Endothelial cell of umbilical vein (primary cell): ENCODE measurements around the gene COL1A2. TPM values are rescaled to one million over a fixed set of nuclear protein-coding genes. Genes with fewer than 3 reads are reported as not detected.

ENCODE experiments used
- BruUV-seq: library from RNA; stranded (reverse); fragments of 400-500 nt; replicated peaks from 2 replicates; lab custom pipeline; 2021; lab: Mats Ljungman, UMichigan
- CTCF ChIA-PET: fragments of 300-600, 350-600 bp; sonication (Branson Sonifier 250); formaldehyde crosslinking; loops from one replicate; lab custom pipeline; 2021; ENCODE audit warnings: antibody characterized with exemption, inconsistent platforms; lab: Charles Lee
- POLR2A ChIA-PET: fragments of 300-600, 350-600 bp; sonication (Branson Sonifier 250); formaldehyde crosslinking; loops from one replicate; lab custom pipeline; 2021; ENCODE audit warnings: antibody characterized with exemption, inconsistent platforms; lab: Charles Lee
- DNase-seq: peaks from one replicate; pipeline ENCODE4 v3.0.0-alpha.2; 2011; ENCODE audit warnings: low read depth, low spot score
- FAIRE-seq: peaks from 2 replicates; lab custom pipeline; 2011; peaks lifted over from hg19 to GRCh38; lab: Jason Lieb, UNC
- H2AFZ ChIP-seq: 2 replicates; pipeline ENCODE4 v1.6.0; 2012; ENCODE audit warnings: low read depth, low read length, control low read depth, inconsistent platforms
- H3K27ac ChIP-seq: 2 replicates; pipeline ENCODE4 v1.5.1; 2011; ENCODE audit warnings: low read depth, mild to moderate bottlenecking, control low read depth, low read length, moderate library complexity; ENCODE audit not compliant: insufficient read depth
- H3K27me3 ChIP-seq, 2 experiments: 2 replicates each; pipeline versions ENCODE4 v1.6.0 to v1.6.1; 2011; ENCODE audit warnings: low read length in 2 of 2, mixed read lengths in 1 of 2; ENCODE audit not compliant: control insufficient read depth in 2 of 2, insufficient read depth in 2 of 2
- H3K36me3 ChIP-seq, 2 experiments: 2 replicates in 1 of 2; 3 replicates in 1 of 2; pipeline ENCODE4 v1.5.1; 2011; ENCODE audit warnings: low read length in 2 of 2, mild to moderate bottlenecking in 1 of 2, moderate library complexity in 1 of 2; ENCODE audit not compliant: control insufficient read depth in 2 of 2, insufficient read depth in 2 of 2; ENCODE audit errors: extremely low read depth in 1 of 2
- H3K4me1 ChIP-seq: 3 replicates; pipeline ENCODE4 v1.5.1; 2011; ENCODE audit warnings: mild to moderate bottlenecking, low read length; ENCODE audit not compliant: control insufficient read depth, insufficient read depth; ENCODE audit errors: extremely low read depth
- H3K4me2 ChIP-seq: 2 replicates; pipeline ENCODE4 v1.6.1; 2011; ENCODE audit warnings: low read length, control low read depth, mixed read lengths; ENCODE audit not compliant: insufficient read depth
- H3K4me3 ChIP-seq, 3 experiments: fragments of 200-600 bp in 1 of 3; sonication (generic), shearing (Covaris generic) in 1 of 3; replicated peaks in 1 of 3; 2 replicates each; pipeline ENCODE4 v1.5.1; 2011 to 2016; ENCODE audit warnings: control low read depth in 3 of 3, low read length in 3 of 3, mild to moderate bottlenecking in 2 of 3, inconsistent platforms in 1 of 3, low read depth in 1 of 3, moderate library complexity in 1 of 3; ENCODE audit not compliant: insufficient read depth in 1 of 3
- H3K79me2 ChIP-seq: 2 replicates; pipeline ENCODE4 v1.6.0; 2012; ENCODE audit warnings: low read length, inconsistent platforms; ENCODE audit not compliant: control insufficient read depth, insufficient read depth
- H3K9ac ChIP-seq: replicated peaks from 2 replicates; pipeline ENCODE3; 2011; ENCODE audit warnings: low read length, control low read depth; ENCODE audit not compliant: insufficient read depth; ENCODE audit errors: extremely low read depth
- H3K9me1 ChIP-seq: replicated peaks from 3 replicates; pipeline ENCODE4 v1.6.0; 2011; ENCODE audit warnings: mild to moderate bottlenecking, low read length; ENCODE audit not compliant: control insufficient read depth, insufficient read depth; ENCODE audit errors: extremely low read depth
- H3K9me3 ChIP-seq: replicated peaks from 2 replicates; pipeline ENCODE4 v1.5.1; 2012; ENCODE audit warnings: low read length, inconsistent platforms; ENCODE audit not compliant: control insufficient read depth, insufficient read depth
- H4K20me1 ChIP-seq: replicated peaks from 2 replicates; pipeline ENCODE3; 2011; ENCODE audit warnings: mild to moderate bottlenecking, low read length; ENCODE audit not compliant: control insufficient read depth, insufficient read depth; ENCODE audit errors: extremely low read depth
- EZH2 ChIP-seq: IDR thresholded peaks from 2 replicates; pipeline ENCODE4 v1.6.1; 2012; ENCODE audit warnings: borderline replicate concordance, low read depth, mild to moderate bottlenecking, moderate library complexity, low read length, inconsistent platforms; ENCODE audit not compliant: severe bottlenecking
- FOS ChIP-seq: IDR thresholded peaks from 2 replicates; pipeline ENCODE4 v1.6.1; 2011; ENCODE audit warnings: mild to moderate bottlenecking, low read length, moderate library complexity, borderline replicate concordance; ENCODE audit not compliant: insufficient read depth
- GATA2 ChIP-seq: IDR thresholded peaks from 2 replicates; pipeline ENCODE4 v1.7.0; 2011; ENCODE audit warnings: low read depth, mild to moderate bottlenecking, moderate library complexity, mixed read lengths, low read length; ENCODE audit not compliant: insufficient read length, insufficient read depth
- JUN ChIP-seq: IDR thresholded peaks from 2 replicates; pipeline ENCODE4 v1.6.1; 2011; ENCODE audit warnings: borderline replicate concordance, low read depth; ENCODE audit not compliant: insufficient read length, insufficient read depth
- MYC ChIP-seq: IDR thresholded peaks from one replicate; pipeline ENCODE4 v1.6.1; 2011; ENCODE audit warnings: mild to moderate bottlenecking, low read depth, low read length
- POLR2A ChIP-seq: IDR thresholded peaks from 2 replicates; pipeline ENCODE4 v1.6.1; 2012; ENCODE audit warnings: low read depth, mild to moderate bottlenecking, control low read depth, low read length
- POLR2AphosphoS5 ChIP-seq: IDR thresholded peaks from 2 replicates; pipeline ENCODE4 v1.6.1; 2012; ENCODE audit warnings: low read depth, mild to moderate bottlenecking, control low read depth, low read length, moderate library complexity; ENCODE audit not compliant: insufficient read depth
- dilution Hi-C: fragments of 300-500 bp; cut with MboI; formaldehyde crosslinking; loops from one replicate; pipeline ENCODE4 v1.15.0; 2019; ENCODE audit warnings: low sequenced_read_pairs; ENCODE audit not compliant: extremely low pct_ligation_motif_present
- intact Hi-C: fragments of 100-400 bp; cut with micrococcal nuclease; formaldehyde crosslinking; loops from one replicate; pipeline ENCODE4 v1.10.0; 2022
- polyA plus RNA-seq, 4 experiments: library from polyadenylated mRNA; depleted of rRNA in 3 of 4; stranded (reverse) in 3 of 4; unstranded in 1 of 4; fragments of >200 nt; gene quantifications; 2 replicates each; pipeline versions ENCODE4 v1.2.1 to v1.2.3, GENCODE V29; 2011 to 2012; ENCODE audit warnings: missing spikeins in 1 of 4
- total RNA-seq: library from RNA; stranded (reverse); gene quantifications from 2 replicates; pipeline ENCODE4 v1.2.3, GENCODE V29; 2021
- TF ChIP-seq, protein P1 (sequence below): IDR thresholded peaks from 2 replicates; pipeline ENCODE4 v1.6.1; 2011; ENCODE audit not compliant: insufficient read depth, insufficient read length
- TF ChIP-seq, protein P2 (sequence below), 2 donors: IDR thresholded peaks; 1 replicate in 1 of 2; 2 replicates in 1 of 2; pipeline ENCODE4 v1.5.1; 2011; ENCODE audit warnings: low read length in 2 of 2, mild to moderate bottlenecking in 2 of 2, moderate library complexity in 2 of 2, control low read depth in 1 of 2, inconsistent platforms in 1 of 2, low read depth in 1 of 2; ENCODE audit not compliant: insufficient read depth in 1 of 2; ENCODE audit errors: extremely low read depth in 1 of 2

COL1A2 gene
- total and polyA plus RNA-seq, 2 donors (not counting 3 experiments of a cell fraction or from before 2014, with no cell fraction given) = 28.9 to 40.8 TPM

DNA sequence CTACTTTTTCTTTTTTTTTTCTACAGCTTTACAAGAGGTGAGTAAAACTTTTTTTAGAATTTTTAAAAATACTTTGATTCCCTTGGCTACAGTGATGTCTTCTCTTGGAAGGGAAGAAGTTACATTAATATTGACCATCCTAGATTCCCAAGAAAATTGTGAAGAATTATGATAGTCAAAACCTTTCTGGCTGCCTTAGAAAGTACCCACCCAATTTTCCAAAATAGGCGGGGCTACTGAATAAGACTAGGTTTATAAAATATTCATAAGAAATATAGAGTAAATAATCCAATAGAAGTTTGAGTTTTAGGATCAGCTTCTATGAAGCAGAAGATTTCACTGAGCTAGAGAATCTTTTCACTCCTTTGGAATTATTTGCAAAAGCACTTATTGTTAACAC is 3.0 kb downstream of the COL1A2 start:
- H3K4me1 ChIP-seq = peaks cover 18% of the 10 kb centered on the region
- no peak overlapping the region for H3K4me2 ChIP-seq
- H3K27ac ChIP-seq = no peak overlapping the region
- H3K36me3 ChIP-seq = no peaks in the 10 kb centered on the region
- H2AFZ ChIP-seq = no peak overlapping the region
- dilution Hi-C loops = no loop called here
- no peak for DNase-seq
- H3K9me3 ChIP-seq = no peaks in the 10 kb centered on the region
- ChIA-PET CTCF (interaction anchor here (1.0 to 7.6 kb wide), 5 partner anchors 9 to 849 kb away, joined by 3 to 100 read pairs (median 11); no protein-coding TSS in a partner anchor), POLR2A (no interaction called here)
- TF ChIP-seq FOS (no peak), MYC (no peak)
- H3K9me1 ChIP-seq = no peaks in the 10 kb centered on the region
- no peak overlapping the region for H3K4me3 ChIP-seq
- FAIRE-seq = no peak
- no peaks in the 10 kb centered on the region for H3K27me3 ChIP-seq
- no peak overlapping the region for H3K9ac ChIP-seq
- intact Hi-C loops = loop anchor here (5.0 to 10.0 kb wide), 5 partner anchors 313 to 1153 kb away; partner anchors contain the start of gene TFPI2
- no peaks in the 10 kb centered on the region for H3K79me2 ChIP-seq
- H4K20me1 ChIP-seq = no peaks in the 10 kb centered on the region
- BruUV-seq = no TSS peak

DNA sequence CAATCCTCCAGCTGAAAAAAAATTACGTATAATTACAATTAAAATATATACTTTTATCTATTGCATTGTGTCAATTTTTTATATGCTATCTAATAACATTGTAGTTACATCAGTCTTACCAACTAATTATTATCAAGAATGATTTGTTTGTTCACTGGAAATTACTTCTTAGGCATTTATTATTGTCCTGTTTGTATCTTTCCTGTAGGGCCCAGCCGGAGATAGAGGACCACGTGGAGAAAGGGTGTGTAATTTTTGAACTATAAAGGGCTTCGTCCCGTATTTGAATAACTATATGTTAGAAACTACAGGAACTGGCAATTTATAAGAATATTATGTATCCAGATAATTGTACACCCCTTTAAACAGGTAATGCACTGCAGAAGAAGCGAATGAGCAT is 4.1 kb downstream of the COL1A2 start:
- Histone ChIP-seq H3K4me2 (no peak overlapping the region), H3K9ac (no peak overlapping the region), H3K4me1 (peaks cover 18% of the 10 kb centered on the region), H3K9me1 (no peaks in the 10 kb centered on the region), H3K36me3 (no peaks in the 10 kb centered on the region), H2AFZ (no peak overlapping the region), H3K27ac (no peak overlapping the region), H3K4me3 (no peak overlapping the region), H3K9me3 (no peaks in the 10 kb centered on the region), H4K20me1 (no peaks in the 10 kb centered on the region), H3K79me2 (no peaks in the 10 kb centered on the region), H3K27me3 (no peaks in the 10 kb centered on the region)
- intact Hi-C loops (loop anchor here (5.0 to 10.0 kb wide), 5 partner anchors 314 to 1154 kb away; partner anchors contain the start of gene TFPI2), dilution Hi-C loops (no loop called here)
- ChIA-PET POLR2A (no interaction called here), CTCF (interaction anchor here (1.7 to 7.6 kb wide), 4 partner anchors 11 to 111 kb away, joined by 4 to 100 read pairs (median 28); no protein-coding TSS in a partner anchor)
- no TSS peak for BruUV-seq
- TF ChIP-seq MYC (no peak), POLR2A (no peak), JUN (no peak), GATA2 (no peak), FOS (no peak), EZH2 (no peak), POLR2AphosphoS5 (no peak)
- TF ChIP-seq, protein P1, sequence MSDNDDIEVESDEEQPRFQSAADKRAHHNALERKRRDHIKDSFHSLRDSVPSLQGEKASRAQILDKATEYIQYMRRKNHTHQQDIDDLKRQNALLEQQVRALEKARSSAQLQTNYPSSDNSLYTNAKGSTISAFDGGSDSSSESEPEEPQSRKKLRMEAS = no peak
- TF ChIP-seq, protein P2, sequence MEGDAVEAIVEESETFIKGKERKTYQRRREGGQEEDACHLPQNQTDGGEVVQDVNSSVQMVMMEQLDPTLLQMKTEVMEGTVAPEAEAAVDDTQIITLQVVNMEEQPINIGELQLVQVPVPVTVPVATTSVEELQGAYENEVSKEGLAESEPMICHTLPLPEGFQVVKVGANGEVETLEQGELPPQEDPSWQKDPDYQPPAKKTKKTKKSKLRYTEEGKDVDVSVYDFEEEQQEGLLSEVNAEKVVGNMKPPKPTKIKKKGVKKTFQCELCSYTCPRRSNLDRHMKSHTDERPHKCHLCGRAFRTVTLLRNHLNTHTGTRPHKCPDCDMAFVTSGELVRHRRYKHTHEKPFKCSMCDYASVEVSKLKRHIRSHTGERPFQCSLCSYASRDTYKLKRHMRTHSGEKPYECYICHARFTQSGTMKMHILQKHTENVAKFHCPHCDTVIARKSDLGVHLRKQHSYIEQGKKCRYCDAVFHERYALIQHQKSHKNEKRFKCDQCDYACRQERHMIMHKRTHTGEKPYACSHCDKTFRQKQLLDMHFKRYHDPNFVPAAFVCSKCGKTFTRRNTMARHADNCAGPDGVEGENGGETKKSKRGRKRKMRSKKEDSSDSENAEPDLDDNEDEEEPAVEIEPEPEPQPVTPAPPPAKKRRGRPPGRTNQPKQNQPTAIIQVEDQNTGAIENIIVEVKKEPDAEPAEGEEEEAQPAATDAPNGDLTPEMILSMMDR (IDR thresholded peaks at IDR 0.05; ENCODE audit: extremely low read depth in 1 of 2, insufficient read depth in 1 of 2, low read depth in 1 of 2, low read length in 2 of 2) = no peak
- DNase-seq (no peak), FAIRE-seq (no peak)
